Fibroblast of villous mesenchyme (primary cell): ENCODE data around the gene RORB. TPM values are rescaled to one million over a fixed set of nuclear protein-coding genes. Genes with fewer than 3 reads are reported as not detected.

ENCODE experiments used
- DNase-seq: peaks from one replicate; pipeline ENCODE4 v3.0.0-alpha.2; 2010; ENCODE audit warnings: low read depth
- H3K4me3 ChIP-seq: 2 replicates; pipeline ENCODE4 v1.5.1; 2011; ENCODE audit warnings: low read depth, mild to moderate bottlenecking, low read length
- total RNA-seq: library from RNA; depleted of rRNA; stranded (reverse); fragments of >200 nt; gene quantifications from 2 replicates; pipeline ENCODE4 v1.2.3, GENCODE V29; 2012
- TF ChIP-seq, protein P1 (sequence below): IDR thresholded peaks from 2 replicates; pipeline ENCODE4 v1.5.1; 2012; ENCODE audit warnings: low read depth, mild to moderate bottlenecking, low read length; ENCODE audit not compliant: insufficient read depth

The RORB gene
- total RNA-seq, 1 donor: 5.6 TPM

DNA sequence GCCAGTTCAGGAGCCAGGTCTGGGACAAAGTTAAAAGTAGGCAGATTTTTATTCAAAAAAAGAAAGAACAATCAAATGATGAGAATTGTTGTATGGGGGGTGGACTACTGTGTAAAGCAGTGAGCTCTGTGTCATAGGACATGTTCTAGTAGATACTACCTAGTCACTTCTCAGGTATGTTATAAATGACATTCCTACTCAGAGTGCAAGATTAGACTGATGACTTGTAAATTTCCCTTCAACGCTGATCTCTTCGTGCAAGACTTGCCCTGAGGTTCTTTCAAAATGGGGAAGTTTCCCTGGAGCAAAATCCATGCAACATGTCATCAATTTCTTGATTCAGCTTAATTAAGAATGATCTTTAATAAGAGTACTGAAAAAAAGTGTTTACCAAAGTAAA lies 175.1 kb downstream of the RORB start:
- no peak for DNase-seq
- H3K4me3 ChIP-seq: no peak overlapping the region
- TF ChIP-seq, protein P1, sequence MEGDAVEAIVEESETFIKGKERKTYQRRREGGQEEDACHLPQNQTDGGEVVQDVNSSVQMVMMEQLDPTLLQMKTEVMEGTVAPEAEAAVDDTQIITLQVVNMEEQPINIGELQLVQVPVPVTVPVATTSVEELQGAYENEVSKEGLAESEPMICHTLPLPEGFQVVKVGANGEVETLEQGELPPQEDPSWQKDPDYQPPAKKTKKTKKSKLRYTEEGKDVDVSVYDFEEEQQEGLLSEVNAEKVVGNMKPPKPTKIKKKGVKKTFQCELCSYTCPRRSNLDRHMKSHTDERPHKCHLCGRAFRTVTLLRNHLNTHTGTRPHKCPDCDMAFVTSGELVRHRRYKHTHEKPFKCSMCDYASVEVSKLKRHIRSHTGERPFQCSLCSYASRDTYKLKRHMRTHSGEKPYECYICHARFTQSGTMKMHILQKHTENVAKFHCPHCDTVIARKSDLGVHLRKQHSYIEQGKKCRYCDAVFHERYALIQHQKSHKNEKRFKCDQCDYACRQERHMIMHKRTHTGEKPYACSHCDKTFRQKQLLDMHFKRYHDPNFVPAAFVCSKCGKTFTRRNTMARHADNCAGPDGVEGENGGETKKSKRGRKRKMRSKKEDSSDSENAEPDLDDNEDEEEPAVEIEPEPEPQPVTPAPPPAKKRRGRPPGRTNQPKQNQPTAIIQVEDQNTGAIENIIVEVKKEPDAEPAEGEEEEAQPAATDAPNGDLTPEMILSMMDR: no peak

GRCh38 chr9:74674077-74674476 lies 176.9 kb downstream of the RORB start:
- TF ChIP-seq, protein P1: no peak
- no peak overlapping the region for H3K4me3 ChIP-seq
- no peak for DNase-seq

- H3K4me3 ChIP-seq: no peak overlapping the region
- DNase-seq: no peak
- TF ChIP-seq, protein P1: no peak
These were observed 184.8 kb downstream of the RORB start for GRCh38 chr9:74681906-74682305.

DNA sequence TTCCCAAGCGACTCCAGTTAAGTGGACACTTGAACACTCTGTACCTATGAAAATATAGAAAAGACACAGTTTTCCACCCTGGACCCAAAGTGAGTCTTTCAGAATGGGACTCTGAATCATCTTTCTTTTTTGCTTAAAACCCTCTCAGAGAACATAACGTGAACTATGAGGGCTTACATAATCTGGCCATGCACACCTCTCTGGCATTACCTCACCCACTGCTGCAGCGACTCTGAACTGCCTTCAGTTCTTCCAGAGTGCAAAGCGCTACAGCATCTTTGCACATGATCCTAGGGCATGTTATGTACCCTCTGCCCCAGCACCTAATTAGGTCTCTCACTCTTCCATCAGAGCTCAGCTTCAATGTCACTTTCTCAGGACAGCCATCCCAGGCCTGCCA lies 186.2 kb downstream of the RORB start:
- TF ChIP-seq, protein P1: no peak
- DNase-seq: no peak
- no peak overlapping the region for H3K4me3 ChIP-seq

DNA sequence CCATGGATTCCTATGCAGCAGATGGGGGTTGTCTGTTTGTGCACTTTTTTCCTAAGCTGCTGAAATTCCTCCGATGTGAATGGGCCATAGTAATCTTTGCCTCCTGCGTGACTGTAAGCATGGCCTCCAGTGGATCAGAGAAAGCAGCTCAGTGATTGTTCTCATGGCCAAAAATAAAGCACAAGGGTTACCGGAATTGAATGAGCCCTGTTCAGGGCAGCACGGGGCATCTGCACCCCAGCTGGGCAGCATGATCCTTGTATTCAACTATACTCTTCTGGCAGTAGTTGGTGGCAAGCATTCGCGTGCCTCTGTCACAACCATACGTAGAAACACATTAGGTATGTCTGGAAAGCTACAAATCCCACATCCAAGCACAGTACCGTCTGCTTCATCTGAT lies 193.9 kb downstream of the RORB start:
- TF ChIP-seq, protein P1: no peak
- no peak overlapping the region for H3K4me3 ChIP-seq
- no peak for DNase-seq

DNA sequence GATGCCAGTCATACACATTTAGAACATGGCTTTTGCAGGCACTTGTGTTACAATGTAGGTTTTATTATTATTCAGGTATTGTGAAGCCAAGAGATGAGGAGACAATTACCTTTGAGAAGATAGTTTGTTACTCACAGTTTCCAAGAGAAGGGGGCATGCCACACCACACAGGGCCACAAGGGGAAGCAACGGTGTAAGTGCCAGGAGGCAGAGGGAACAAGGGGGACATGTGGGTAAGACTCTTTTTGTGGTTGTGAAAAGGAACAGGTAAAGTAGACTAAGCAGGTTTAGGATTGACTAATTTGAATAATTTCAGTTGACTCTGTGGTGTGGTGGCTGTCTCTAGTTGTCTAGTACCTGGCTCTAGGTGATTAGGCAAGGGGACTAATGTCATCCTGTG lies 199.4 kb downstream of the RORB start:
- H3K4me3 ChIP-seq: no peak overlapping the region
- DNase-seq: no peak

DNA sequence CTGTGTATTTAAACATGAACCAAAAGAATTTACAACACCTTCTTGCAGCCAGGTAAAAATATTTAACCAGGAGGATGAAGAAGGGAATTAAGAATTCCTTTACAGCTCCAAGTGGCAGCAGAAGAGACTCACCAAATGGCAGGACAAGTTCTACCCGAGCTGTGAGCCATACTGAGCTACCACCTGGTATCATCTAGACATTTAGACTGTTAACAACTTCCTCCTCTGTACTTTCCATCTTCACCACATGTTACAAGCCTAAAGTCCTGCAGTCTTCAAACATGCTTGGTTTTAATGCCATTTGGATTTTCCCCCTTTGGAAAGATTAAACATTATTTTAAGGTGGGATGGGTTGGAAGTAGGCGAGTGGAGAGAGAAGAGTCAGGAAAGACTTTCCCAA lies 200.4 kb downstream of the RORB start:
- TF ChIP-seq, protein P1: no peak

More for the DNA sequence above, 199.4 kb downstream of the RORB start:
- TF ChIP-seq, protein P1: peak; percentile 9

More for the DNA sequence above, 200.4 kb downstream of the RORB start:
- no peak for DNase-seq
- H3K4me3 ChIP-seq: no peak overlapping the region
